Stimulated activated CD8-positive, alpha-beta memory T cell treated with anti-CD3 and anti-CD28 coated beads, Interleukin-4, amount 100 ng/mL, for 48 hours (primary cell): ENCODE results near the gene EEF2.

Source experiments
- DNase-seq: peaks from one replicate; pipeline ENCODE4 v3.0.0-alpha.2; 2020

Gene EEF2

GRCh38 chr19:3983936-3984583, 1.2 kb downstream of the EEF2 start:
- DNase-seq = peak; percentile 58

GRCh38 chr19:3983542-3983914, 1.7 kb downstream of the EEF2 start:
- DNase-seq = no peak

GRCh38 chr19:3982701-3983541, 2.3 kb downstream of the EEF2 start:
- peak; percentile 51 for DNase-seq

- no peak for DNase-seq
Measured at GRCh38 chr19:3981736-3982681, 3.3 kb downstream of the EEF2 start.

- peak; percentile 32 for DNase-seq
Measured at GRCh38 chr19:3981373-3981735, 3.9 kb downstream of the EEF2 start.

- DNase-seq = peak; percentile 28
Measured at GRCh38 chr19:3980353-3981251, 4.7 kb downstream of the EEF2 start.

GRCh38 chr19:3979674-3980352, 5.5 kb downstream of the EEF2 start:
- peak; percentile 38 for DNase-seq

- DNase-seq = peak; percentile 30
Measured at GRCh38 chr19:3979289-3979673, 6.0 kb downstream of the EEF2 start.

GRCh38 chr19:3978145-3978544, 7.1 kb downstream of the EEF2 start:
- no peak for DNase-seq

GRCh38 chr19:3977242-3978143, 7.8 kb downstream of the EEF2 start:
- DNase-seq = peak; percentile 37

GRCh38 chr19:3976495-3977241, 8.6 kb downstream of the EEF2 start:
- peak; percentile 54 for DNase-seq

- DNase-seq = peak; percentile 33
Measured at GRCh38 chr19:3975637-3976087, 9.6 kb downstream of the EEF2 start.

GRCh38 chr19:3975144-3975543, 10.1 kb downstream of the EEF2 start:
- DNase-seq = no peak

GRCh38 chr19:3970808-3971598, 14.3 kb downstream of the EEF2 start, which contains the start of gene DAPK3:
DAPK3 (minus strand) TSS chr19:3971099; CDS start chr19:3969735, 1,364 bp downstream.
- peak; percentile 97 for DNase-seq

- DNase-seq = no peak
Measured at GRCh38 chr19:3970313-3970807, 14.9 kb downstream of the EEF2 start.

- no peak for DNase-seq
Measured at GRCh38 chr19:3969435-3970312, 15.6 kb downstream of the EEF2 start.
